NCI-H1436 treated with DMSO at 0.1 percent for 48 hours (cell line): Measurements from ENCODE around the gene ETFB.
"Not testable (repeated sequence)": the region's sequence is repeated elsewhere in the genome, so short reads cannot be mapped to it uniquely, and the experiment has no call there.

Source experiments
- DNase-seq: peaks from one replicate; lab custom pipeline; 2025; lab: John Stamatoyannopoulos, UW

The ETFB gene

GRCh38 chr19:51365965-51366388, at the start of gene ETFB:
ETFB (minus strand) TSS chr19:51366388; CDS start chr19:51366326, 62 bp downstream.
- DNase-seq: no peak

GRCh38 chr19:51415187-51415586, 49.0 kb upstream of the ETFB start:
- DNase-seq: no peak

GRCh38 chr19:51410950-51411748, 45.0 kb upstream of the ETFB start:
- DNase-seq: no peak

- DNase-seq: no peak
These were observed 41.4 kb upstream of the ETFB start for GRCh38 chr19:51407511-51408131.

GRCh38 chr19:51402117-51402516, 35.9 kb upstream of the ETFB start:
- no peak for DNase-seq

GRCh38 chr19:51399936-51400335, 33.7 kb upstream of the ETFB start:
- not testable (repeated sequence) for DNase-seq

GRCh38 chr19:51399231-51399630, 33.0 kb upstream of the ETFB start:
- no peak for DNase-seq

GRCh38 chr19:51398096-51398704, 32.0 kb upstream of the ETFB start:
- DNase-seq: no peak

GRCh38 chr19:51397453-51397852, 31.3 kb upstream of the ETFB start:
- not testable (repeated sequence) for DNase-seq

- no peak for DNase-seq
These were observed 30.0 kb upstream of the ETFB start for GRCh38 chr19:51396175-51396574.

GRCh38 chr19:51394050-51394836, 28.1 kb upstream of the ETFB start:
- peak; percentile 96 for DNase-seq

GRCh38 chr19:51392701-51393100, 26.5 kb upstream of the ETFB start:
- DNase-seq: no peak

- DNase-seq: no peak
These were observed 25.0 kb upstream of the ETFB start for GRCh38 chr19:51391073-51391611.

GRCh38 chr19:51389143-51389542, 23.0 kb upstream of the ETFB start:
- no peak for DNase-seq

- DNase-seq: no peak
These were observed 21.8 kb upstream of the ETFB start, which contains the start of gene LIM2 for GRCh38 chr19:51387924-51388389. LIM2 (minus strand) TSS chr19:51387974; CDS start chr19:51387443, 531 bp downstream.

- no peak for DNase-seq
These were observed 20.8 kb upstream of the ETFB start for GRCh38 chr19:51386882-51387520.

GRCh38 chr19:51382004-51382403, 15.8 kb upstream of the ETFB start:
- DNase-seq: no peak

GRCh38 chr19:51380379-51380778, 14.2 kb upstream of the ETFB start:
- no peak for DNase-seq

GRCh38 chr19:51377422-51377821, 11.2 kb upstream of the ETFB start:
- DNase-seq: no peak

- no peak for DNase-seq
These were observed 9.5 kb upstream of the ETFB start for GRCh38 chr19:51375504-51376221.
